SKM-1 treated with dmso at 0.1 percent for 144 hours (cell line): ENCODE results near the gene NRG3.

Experiments used
- DNase-seq: peaks from one replicate; lab custom pipeline; 2025; ENCODE audit not compliant: unreplicated experiment; lab: John Stamatoyannopoulos, UW

Gene NRG3

DNA sequence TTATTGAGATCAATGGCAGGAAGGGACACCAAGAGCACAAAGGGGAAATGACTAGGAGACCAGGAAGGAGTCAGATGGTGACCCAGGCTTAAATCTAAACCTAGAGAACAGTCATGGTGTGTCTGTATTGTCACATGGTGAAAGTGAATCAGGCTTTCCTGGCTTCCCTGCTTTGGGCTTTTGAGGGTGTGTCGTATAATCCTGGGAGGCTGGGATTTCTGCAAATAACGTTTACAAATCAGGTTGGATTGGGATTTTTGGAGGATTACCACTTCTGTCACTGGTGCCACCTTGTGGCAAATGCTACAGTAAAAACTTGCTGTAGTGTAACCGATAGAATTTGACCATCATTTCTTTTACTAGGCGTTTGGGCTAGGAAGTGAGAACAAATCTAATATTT, 502.6 kb downstream of the NRG3 start:
- no peak for DNase-seq

DNA sequence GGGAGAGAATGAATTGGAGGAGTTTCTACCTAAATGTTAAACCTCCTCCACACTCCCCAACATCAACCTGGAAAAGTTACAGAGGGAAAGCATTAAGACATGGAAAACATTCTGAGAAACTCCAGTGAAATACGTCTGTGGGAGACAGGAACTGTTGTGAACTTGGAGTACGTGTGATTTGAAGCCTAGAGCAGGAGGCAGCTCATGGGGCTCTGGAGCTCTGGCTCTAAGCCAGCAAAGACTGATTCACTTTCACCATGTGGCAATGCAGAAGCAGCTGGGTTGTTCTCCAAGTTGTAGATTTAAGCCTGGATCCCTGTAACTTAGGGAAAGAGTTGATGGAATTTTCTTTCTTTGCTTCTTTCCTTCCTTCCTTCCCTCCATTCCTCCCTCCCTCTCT, 503.2 kb downstream of the NRG3 start:
- no peak for DNase-seq

DNA sequence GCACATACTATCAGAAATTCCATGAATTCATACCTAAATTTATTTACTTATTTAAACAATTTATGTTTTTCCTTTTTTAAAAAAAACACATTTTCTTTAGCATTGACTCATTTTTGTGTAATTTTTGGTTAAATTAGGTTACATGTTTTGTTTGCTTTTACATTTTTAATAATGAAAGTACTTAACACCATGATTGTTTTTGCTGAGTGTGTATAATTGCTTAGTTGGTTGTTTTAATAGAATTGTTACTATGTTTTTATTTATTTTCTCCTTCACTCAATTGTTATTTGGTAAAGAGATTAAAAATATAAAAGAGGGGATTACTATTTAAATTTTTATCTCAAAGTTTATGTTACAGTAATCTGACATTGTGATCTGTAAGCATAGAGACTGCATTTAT, 508.4 kb downstream of the NRG3 start:
- no peak for DNase-seq

DNA sequence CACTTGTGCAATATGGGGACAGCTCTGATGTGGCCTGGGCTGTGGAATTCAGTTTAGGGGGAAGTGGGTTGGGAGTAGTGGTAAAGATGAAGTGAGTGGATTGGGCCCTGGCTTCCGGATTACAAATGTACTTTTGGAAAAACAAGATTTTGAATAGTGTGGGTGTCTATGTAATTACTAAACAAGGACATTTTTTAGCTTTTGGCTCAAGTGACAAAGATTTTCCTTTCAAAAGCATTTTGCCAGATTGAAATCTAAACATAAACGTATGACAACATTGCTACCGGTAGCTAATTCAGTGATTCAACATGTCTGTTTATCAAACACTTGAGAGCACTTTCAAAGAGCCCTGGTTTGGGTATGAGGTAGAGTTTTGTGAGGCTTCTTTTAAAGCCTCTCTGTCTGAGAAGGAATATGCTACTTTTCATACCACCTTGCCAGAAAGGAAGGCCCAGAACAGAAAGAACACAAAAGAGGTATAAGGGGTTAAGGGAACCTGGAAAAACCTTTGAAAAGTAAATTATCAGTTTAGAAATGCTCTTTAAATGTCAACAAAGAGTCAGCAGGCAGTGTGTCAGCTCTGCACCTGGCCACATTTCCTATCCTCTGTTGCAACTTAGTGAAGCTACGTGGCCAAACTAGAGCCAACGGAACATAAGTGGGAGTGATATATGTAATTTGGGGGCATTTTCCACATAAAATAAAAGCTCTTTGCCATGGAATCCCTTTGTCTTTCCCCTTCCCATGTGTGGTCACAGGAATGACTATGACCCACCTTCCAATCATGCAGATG, 516.1 kb downstream of the NRG3 start:
- no peak for DNase-seq

DNA sequence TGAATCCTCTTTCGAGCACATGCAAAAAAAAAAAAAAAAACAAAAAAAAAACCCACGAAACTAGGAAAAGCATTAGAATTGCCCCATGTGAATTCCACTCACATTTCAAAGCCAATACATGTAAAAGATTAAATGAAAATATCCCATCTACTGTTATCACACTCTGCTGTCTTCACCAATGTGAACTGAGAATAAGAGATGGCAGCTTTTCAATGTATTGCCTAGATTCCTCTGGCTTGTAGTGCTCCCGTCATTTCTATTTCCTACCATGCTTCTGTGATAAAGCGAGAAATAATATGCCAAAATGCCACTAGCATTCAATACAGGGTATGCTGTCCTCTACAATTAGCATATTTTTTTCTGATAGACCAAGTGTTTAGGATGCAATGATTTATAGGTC, 517.0 kb downstream of the NRG3 start:
- no peak for DNase-seq

DNA sequence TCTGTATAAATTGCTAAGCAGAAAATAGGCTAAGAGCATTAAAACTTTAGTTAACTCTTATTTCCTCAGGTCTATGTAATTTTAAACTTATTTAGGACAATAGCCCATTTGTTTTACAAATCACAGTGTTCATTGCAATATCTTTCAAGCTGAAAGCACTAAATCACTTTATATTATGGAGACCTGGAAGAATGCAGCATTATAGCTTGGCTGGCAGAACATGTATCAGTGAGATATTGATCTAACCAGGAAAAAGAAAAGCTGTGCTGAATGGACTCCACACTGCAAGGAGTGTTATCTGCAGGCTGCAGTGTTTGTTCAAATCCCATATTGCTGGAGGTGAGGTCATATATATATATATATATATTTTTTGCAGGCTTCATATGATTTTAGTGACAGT, 517.5 kb downstream of the NRG3 start:
- no peak for DNase-seq

DNA sequence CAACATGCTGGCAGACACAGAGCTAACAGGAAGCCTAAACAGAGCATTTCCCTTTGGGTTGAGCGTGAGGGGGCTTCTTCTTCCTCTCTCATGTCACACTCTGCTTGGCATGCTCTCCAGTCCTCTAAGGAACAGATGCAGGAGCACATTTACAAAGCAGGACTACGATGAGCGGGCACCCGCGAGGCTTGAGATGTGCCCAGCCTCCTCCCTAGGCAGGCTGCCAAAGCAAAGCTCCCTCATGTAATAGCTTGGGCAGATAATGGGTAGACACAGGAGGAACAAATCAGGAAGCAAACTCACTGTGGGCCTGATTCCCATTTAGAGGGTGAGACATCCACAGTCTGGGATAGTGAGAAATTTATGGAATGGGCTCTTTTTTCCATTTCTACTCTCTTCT, 519.1 kb downstream of the NRG3 start:
- no peak for DNase-seq

DNA sequence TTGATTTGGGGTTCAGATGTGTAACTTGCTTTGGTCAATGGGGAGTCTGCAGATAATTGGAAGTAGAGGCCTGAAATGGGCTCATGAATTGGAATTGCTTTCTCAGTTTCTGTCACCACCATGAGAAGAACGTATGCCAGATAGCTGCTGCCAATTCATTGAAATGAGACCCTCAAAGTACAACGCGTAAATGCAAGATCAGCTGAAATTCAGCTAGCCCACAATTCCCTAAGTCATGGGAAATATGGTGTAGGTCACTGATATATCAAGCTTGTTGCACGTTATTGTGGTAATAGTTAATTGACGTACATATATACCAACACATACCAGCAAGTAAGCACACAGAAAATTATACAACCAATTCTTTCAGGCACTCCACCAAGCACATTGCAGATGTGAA, 520.0 kb downstream of the NRG3 start:
- no peak for DNase-seq

DNA sequence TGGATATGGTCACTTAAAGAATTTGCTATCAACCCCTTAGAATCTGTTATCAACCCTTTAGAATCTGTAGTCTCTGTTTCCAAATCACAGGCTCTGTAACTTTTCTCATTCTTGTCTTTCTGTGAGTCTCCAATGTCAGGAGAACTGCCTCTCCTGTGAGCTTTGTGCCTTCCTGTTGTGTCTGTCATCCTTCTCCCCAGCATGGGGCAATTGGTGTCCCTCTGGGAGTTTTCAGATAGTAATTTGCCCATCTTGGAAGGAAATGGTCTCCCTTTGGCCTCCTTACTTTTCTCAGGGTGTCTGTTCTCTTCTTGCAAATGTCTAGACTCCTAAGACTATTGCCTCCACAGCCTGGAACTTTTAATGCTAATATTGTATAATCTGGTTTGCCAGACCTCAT, 521.9 kb downstream of the NRG3 start:
- DNase-seq = no peak

DNA sequence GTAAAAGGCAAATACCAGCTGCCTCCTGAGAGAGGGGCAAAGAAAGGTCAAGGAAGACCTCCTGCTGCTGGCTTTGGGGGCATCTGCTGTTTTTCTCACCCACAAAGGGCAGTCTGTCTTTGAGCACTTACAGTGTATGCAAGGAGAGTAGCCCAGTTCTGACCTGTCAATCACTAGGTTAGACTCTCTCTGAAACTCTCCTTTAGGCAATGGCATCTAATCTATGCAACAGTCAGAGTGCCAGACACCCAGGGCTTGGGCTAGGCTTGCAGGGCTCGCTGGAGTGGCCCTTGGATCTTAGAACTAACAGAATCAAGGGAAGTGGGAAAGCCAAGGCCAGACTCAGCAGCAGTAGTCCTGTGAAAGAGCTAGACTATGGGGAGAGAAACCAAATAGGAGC, 522.9 kb downstream of the NRG3 start:
- DNase-seq = no peak

DNA sequence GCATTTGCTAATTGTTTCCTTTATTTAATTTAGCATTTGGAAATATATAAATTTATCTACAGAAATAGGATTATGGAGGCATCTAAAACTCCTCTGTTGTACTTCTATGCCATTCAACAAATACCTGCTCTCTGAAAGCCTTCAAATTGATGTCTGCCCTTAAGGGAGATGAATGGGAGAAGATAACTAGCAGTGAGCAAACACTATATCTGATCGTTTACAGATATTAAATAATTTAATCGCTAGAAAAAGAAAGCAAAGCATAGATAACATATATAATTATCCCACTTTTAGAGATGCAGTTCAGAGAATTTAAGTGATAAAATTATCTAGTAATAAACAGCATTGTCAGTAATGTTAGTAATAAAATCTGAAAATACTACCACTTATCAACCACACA, 524.9 kb downstream of the NRG3 start:
- no peak for DNase-seq

DNA sequence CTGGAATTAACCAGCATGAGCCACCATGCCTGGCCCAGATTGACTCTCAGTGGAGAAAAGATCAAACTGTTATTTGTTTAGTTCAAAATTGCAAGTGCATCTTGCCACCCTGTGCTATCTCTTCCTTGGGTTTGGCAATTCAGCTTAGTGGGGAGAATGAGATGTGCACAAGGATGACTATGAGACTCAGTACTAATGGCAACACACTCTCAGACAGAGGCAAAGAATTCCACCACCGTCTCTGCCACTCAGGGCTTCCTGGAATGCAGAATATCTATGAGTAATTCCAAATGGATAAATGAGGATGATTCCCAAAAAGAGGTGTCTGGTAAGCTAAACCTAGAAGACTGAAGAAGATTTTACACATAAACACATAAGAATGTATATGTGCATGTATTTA, 525.8 kb downstream of the NRG3 start:
- no peak for DNase-seq

DNA sequence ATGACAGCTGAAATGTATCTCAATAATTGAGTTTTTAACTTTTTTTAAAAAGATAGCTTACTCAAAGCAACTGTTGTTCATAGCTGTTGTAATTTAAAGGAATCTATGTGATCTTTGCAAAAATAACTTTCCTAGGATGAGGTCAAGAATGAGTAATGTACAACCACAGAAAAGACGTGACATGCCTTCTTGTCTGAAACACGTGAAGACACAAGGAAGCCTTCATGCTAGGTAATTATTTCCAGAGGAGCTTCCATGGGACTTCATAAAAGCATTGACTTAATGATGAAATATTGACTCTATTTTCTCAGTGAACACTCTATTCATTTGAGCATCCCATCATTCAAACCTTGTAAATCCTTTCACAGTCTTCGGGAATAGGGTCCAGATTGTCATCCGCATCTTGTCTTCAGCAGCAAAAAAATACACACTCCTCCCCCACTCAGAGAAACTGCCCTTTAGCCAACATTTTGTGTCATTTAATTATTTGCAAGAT, 528.0 kb downstream of the NRG3 start:
- DNase-seq = no peak

DNA sequence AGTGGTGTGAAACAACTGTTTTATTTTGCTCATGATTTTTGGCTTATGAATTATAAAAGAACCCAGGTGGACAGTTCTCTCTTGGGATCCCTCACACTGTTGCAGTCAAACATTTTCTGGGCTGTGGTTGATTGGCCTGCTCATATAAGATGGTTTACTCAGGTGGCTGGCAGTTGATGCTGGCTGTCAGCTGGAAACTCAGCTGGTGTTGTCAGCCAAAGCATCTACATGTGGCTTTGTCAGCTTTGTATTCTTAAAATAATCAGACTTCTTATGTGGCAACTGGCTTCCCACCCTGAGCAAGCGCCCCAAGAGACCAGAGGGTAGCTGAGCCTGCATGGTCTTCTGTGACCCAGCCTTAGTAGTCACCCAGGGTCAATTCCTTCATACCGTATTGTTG, 534.7 kb downstream of the NRG3 start:
- no peak for DNase-seq

DNA sequence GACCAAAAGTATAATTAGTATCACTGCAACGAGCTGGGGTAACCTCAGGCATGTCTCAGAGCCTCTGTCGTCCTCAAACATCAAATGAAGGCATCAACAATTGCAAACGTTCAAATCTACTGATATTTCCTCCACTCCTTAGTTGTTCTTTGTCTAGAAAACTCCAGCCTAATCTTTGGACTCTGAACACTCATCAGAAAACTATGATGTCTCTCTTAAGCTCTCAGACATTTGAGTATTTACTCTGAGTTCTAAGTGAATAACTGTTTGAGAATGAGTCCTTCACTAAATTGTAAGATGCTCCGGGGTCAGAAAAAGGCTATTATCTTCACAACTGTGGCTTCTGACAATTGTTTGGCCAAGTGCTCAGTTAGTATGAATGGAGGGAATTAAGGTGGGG, 536.4 kb downstream of the NRG3 start:
- DNase-seq = no peak

DNA sequence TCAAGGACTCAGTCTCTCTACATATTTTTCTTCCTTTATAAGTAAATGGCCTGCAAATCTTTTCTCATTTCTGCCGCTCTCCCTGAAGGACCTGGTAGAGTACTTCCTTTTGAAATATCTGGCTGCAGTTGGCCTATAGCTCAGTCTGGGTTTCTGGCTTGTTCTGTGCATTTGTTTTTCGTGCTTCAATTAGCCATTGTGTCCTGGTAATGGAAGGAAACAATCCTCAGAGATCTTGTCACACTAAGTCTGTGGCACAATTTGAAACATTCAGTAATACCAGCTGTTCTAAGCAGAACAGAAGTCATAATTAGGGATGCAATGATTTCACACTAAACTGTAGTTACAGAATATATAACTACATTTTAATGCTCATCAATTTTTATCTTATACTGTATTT, 545.0 kb downstream of the NRG3 start:
- DNase-seq = no peak

DNA sequence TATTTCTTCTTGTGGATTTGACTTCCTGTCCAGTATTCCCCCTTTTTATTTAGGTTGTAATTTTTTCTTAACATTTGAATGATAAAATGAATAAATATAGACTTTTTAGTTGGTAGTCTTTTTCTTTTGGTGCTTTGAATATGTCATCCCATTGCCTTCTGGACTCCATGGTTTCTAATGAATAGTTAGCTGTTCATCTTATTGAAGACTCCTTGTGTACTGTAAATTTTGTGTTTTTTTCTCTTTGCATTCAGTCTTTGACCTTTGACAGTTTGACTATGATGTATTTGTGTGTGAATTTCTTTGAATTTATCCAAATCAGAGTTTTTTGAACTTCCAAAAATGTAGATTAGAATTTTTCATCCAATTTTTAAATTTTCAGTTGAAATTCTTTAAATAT, 554.3 kb downstream of the NRG3 start:
- DNase-seq = no peak

DNA sequence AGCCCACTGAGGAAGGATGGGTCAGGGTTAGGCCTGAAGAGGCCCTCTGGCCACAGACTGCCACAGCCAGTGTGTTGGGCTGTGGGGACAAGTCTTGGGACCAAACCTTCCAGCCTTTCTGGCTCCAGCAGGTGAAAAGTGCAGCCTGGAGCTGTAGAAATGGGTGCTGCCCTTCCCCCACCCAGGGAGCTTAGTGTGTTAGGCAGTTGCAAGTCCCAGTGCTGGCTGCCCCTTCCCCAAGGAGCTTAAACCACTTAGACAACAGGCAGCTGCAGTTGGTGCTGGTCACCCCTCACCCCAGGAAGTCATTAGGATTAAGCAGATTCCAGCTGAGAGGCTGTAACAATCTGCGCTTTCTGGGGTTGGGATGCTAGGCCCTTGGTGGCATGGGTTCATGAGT, 563.3 kb downstream of the NRG3 start:
- DNase-seq = no peak

DNA sequence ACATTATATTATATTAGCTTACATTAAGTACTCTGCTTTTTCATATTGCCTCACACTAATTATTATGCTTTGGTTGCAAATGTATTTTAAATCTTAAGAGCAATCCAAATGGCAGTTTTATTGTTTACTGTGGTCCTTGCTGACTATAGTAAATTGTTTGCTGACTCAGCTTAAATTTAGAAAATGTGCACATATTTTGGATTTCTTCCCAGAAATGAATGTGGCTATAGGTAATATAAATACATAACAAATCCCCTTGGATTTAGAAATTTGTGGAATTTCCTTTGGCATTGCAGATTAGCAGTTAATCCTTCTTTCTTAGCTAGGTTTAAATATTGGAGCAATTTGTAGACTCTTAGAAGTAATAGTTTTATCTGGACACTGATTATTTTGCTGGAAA, 565.8 kb downstream of the NRG3 start:
- DNase-seq = no peak

DNA sequence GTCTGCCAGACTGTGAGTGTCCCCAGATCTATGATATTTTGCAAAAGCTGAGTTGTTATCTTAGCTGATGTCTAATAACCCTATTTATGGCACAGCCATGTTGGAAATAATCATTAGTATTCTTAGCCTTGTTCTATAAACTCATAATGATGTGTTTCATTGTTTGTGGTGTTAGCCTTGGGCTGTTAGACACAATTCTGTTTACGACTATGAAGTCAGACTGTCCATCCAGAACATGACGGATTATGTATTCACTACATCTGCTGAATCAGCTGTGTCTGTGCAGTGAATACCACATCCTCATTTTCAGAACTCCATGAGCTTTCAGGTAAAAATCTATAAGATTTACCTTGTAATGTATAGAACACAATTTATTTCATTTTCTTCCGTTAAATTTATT, 577.1 kb downstream of the NRG3 start:
- DNase-seq = no peak

DNA sequence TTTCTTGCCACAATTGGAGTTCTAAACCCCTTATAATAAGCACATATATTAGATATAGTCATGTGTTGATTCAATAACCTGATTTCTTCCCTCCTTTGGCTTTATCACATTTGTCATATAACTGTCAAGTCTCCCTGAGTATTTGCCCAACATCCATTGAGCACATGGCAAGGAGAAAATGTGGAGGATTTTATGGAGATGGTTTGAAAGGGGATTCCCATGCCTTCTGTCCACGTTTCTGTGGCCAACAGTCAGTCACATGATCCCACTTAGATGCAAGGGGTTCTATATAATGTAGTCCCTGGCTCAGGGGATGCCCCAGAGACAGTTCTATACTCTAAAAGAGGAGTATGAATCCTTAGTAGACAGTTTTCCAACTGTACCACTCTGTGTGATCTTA, 577.7 kb downstream of the NRG3 start:
- no peak for DNase-seq

DNA sequence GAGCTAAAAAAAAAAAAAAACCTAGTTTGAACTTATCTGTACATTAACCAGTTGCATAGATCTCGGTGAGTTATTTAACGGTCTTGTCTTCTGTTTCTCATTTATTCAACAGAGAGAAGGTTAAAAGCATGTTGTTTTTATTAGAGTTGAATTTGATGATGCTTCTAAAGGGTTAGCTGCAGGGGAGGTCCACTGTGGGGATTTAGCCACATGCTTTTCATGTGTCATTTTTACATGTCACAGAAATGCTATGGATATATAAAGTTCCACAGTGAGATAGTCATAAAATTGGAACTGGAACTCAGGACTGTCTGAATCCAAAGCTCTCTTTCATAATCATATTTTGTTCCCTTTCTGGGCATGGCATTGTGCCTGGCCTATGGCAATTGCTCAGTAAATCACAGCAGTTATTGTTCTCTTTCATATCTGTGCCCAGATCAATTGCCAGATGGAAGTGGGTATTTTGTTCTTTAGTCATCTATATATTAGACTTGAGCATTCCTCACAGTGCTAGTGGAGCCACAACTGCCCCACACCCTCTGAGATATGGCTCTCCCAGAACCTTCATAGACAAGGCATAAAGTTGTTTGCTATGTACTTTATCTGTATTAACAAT, 578.8 kb downstream of the NRG3 start:
- no peak for DNase-seq
